Muscle layer of colon (tissue), 2 donors: Measurements from ENCODE around the gene FRYL.

ENCODE experiments used
- H3K27ac ChIP-seq: one replicate; pipeline ENCODE4 v1.7.0; 2013; ENCODE audit warnings: low read depth, mild to moderate bottlenecking, low read length, moderate library complexity
- H3K27me3 ChIP-seq, 2 donors: one replicate each; pipeline ENCODE4 v1.7.0; 2013; ENCODE audit warnings: low read length in 2 of 2, mild to moderate bottlenecking in 2 of 2; ENCODE audit not compliant: insufficient read depth in 2 of 2, control insufficient read depth in 1 of 2
- H3K36me3 ChIP-seq: one replicate; pipeline ENCODE4 v1.7.0; 2013; ENCODE audit warnings: mild to moderate bottlenecking, low read length; ENCODE audit not compliant: insufficient read depth
- H3K4me1 ChIP-seq: one replicate; pipeline ENCODE4 v1.7.0; 2013; ENCODE audit warnings: mild to moderate bottlenecking, low read length; ENCODE audit not compliant: insufficient read depth
- H3K4me3 ChIP-seq, 2 donors: one replicate each; pipeline ENCODE4 v1.7.0; 2013; ENCODE audit warnings: low read length in 2 of 2, low read depth in 1 of 2, mild to moderate bottlenecking in 1 of 2, moderate library complexity in 1 of 2
- H3K9ac ChIP-seq: one replicate; pipeline ENCODE4 v1.7.0; 2013; ENCODE audit warnings: low read length
- H3K9me3 ChIP-seq: one replicate; pipeline ENCODE4 v1.7.0; 2013; ENCODE audit warnings: mild to moderate bottlenecking, low read length
- donor health status: abdominal sarcoma.
- donor health status: Adenocarcinoma of cecum.

FRYL gene

DNA sequence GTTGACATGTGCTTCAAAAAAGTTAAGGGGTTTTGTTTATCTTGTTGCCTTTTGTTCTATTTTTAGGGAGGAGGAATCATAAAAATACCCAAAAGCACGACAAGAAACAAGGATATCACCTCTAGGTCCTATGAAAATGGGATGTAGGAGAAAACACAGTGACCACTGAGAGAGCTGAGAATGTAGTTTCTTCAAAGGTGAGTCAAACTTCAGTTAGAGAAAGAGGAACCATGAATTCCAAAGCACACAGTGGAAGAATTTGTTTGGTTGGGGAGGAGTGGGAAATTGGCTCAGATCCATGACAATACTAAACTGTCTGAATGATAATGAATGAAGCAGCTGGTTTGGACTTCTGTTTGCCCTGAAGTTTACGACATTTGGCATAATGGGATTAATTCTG is 19.1 kb upstream of the FRYL start:
- Histone ChIP-seq H3K4me1 (no peaks in the 10 kb centered on the region), H3K4me3 (no peak overlapping the region), H3K27me3 (no peaks in the 10 kb centered on the region), H3K9ac (no peak overlapping the region), H3K27ac (no peak overlapping the region), H3K9me3 (no peaks in the 10 kb centered on the region), H3K36me3 (no peaks in the 10 kb centered on the region)

DNA sequence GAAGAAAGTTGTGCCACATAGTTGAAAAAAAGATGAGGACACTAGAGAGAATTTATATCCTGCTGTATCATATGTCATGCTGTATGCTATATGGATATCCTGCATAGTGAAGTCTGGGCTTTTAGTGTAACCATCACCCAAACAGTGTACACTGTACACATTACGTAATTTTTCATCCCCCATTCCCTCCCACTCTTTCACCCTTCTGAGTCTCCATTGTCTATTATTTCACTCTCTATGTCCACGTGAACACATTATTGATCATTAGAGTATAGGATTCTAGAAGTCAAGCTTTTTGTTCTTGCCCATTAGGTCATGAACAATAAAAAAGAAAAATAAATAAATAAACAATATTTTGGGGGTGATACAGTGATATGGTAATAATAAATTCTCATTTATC is 18.0 kb upstream of the FRYL start:
- Histone ChIP-seq H3K9ac (no peak overlapping the region), H3K4me1 (no peaks in the 10 kb centered on the region)

DNA sequence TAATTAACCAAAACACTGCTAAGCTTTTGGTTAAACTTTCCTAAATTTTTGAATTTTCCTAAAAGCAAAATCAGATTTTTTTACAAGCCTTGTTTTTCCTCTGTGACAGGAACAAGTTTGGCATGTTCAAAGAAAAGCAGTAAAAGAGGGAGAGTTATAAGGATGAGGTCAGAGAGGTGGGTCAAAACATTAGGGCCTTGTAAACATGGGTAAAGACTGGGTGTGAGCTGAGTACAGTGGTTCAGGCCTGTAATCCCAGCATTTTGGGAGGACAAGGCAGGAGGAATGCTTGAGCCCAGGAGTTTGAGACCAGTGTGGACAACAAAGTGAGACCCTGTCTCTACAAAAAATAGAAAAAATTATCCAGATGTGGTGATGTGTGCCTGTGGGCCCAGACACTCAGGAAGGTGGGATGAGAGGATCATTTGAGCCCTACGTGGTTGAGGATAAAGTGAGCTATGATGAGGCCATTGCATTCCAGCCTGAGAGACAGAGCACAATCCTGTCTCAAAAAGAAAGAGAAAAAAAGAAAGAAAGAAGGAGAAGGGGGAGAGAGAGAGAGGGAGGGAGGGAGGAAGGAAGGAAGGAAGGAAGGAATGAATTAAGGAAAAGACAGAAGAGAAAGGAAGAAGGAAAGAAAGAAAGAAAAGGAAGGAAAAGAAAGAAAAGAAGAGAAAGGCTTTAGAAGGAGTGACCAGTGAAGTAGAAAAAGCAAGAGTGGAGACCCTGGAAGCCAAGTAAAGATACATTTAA is 17.0 kb upstream of the FRYL start:
- Histone ChIP-seq H3K4me1 (peaks cover 5% of the 10 kb centered on the region), H3K27ac (no peak overlapping the region), H3K27me3 (no peaks in the 10 kb centered on the region), H3K36me3 (no peaks in the 10 kb centered on the region), H3K4me3 (no peak overlapping the region), H3K9ac (no peak overlapping the region), H3K9me3 (no peaks in the 10 kb centered on the region)

More for the DNA sequence above, 18.0 kb upstream of the FRYL start:
- Histone ChIP-seq H3K27me3 (no peaks in the 10 kb centered on the region), H3K36me3 (no peaks in the 10 kb centered on the region), H3K27ac (no peak overlapping the region), H3K4me3 (no peak overlapping the region), H3K9me3 (no peaks in the 10 kb centered on the region)

DNA sequence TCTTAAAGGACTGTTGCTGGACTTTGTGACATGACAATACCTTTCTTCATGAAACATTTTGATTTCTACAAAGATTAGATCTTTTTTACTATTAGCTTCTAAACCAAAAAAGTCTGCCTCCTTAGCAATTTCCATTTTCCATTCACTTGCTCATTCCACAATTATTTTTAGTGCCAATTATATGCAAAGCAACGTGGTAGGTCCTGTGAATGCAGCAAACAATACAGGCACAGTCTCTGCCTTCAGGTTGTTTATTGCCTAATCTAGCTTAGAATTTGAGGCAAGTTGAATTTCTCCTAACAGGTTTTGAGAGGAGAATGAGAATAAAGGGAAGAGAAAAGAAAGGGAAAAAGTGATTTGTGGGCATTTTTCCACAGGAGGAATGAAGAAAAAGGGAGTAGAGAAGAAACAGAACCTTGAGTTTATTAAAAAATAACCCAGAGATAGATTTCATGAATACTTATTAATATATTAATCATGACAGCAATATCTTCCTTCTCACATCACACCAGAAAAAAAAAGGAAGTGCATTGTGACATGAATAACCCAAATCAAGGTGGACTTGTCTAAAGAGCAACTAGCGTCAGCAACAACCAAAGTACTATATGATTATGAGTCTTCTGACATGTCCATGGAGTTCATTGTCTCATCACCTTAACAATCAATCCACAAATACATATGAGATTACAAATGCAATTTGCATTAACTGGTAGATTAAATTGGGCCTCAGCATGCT is 16.3 kb upstream of the FRYL start:
- Histone ChIP-seq H3K27ac (no peak overlapping the region), H3K4me1 (peaks cover 5% of the 10 kb centered on the region)

DNA sequence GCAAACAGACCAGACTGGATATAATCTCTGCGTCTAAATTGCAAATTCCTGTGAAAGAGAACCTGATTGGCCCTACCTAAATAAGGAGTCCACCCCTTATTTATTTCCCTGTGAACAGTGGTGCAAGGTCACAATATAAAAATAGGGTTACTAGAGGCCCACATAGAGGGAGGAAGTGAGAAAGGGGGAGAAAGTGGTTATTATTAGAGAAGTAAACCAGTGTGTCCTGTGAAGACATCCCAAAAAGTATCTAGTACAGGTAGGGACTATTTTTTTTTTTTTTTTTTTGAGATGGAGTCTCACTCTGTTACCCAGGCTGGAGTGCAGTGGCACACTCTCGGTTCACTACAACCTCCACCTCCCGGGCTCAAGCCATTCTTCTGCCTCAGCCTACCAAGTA is 15.0 kb upstream of the FRYL start:
- no peaks in the 10 kb centered on the region for H3K9me3 ChIP-seq
- H3K27me3 ChIP-seq, result no peaks in the 10 kb centered on the region
- H3K4me3 ChIP-seq, result no peak overlapping the region
- H3K27ac ChIP-seq, result no peak overlapping the region
- H3K4me1 ChIP-seq, result peaks cover 5% of the 10 kb centered on the region
- no peaks in the 10 kb centered on the region for H3K36me3 ChIP-seq
- H3K9ac ChIP-seq, result no peak overlapping the region

More for the DNA sequence above, 16.3 kb upstream of the FRYL start:
- H3K27me3 ChIP-seq, result no peaks in the 10 kb centered on the region
- no peaks in the 10 kb centered on the region for H3K36me3 ChIP-seq
- no peak overlapping the region for H3K4me3 ChIP-seq
- no peak overlapping the region for H3K9ac ChIP-seq
- H3K9me3 ChIP-seq, result no peaks in the 10 kb centered on the region

DNA sequence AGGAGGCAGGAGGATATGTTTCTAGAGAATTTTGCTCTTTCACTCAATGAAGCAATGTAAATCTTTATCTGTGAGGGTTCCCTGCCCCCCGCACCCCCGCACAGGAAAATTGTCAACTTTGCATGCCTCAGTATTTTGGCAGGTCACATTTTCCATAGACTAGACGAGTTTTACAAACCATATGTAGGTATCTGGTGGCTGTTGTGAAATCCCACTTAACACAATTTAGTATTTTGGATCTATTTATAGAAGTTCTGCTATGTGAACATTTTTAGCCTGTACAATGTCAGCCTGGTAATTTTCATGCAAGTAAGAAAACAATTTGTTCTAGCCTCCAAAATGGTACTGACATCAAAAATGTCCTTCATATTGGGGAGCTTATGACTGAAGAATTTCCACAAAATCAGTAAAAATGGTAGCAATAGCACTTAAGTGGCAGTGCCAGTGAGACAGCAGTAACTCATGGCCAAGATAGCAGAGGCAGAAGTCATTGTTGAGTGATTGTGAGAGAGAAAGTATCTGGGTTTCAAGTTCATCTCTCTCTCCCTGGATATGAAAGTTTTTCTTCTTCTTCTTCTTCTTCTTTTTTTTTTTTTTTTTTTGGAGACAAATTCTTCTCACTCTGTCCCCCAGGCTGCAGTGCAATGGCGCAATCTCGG is 12.4 kb upstream of the FRYL start:
- Histone ChIP-seq H3K36me3 (no peaks in the 10 kb centered on the region), H3K9me3 (no peaks in the 10 kb centered on the region), H3K4me1 (peaks cover 5% of the 10 kb centered on the region), H3K9ac (no peak overlapping the region), H3K27me3 (no peaks in the 10 kb centered on the region), H3K4me3 (no peak overlapping the region), H3K27ac (no peak overlapping the region)

DNA sequence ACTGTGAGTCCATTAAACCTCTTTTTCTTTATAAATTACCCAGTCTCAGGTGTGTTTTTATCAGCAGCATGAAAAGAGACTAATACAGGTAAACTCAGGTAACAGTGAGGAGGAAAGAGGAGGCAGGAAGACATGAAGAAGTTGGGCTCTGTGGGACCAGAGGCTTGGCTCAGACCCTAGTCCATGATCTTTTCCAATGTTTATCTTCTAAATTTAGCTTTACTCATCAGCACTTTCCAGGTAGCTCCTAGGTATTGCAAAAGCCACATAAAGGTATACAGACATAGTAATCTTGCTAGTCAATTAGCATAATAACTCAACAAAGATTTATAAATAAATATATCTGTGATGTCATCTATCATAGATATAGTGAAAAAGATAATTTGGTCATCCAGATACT is 11.2 kb upstream of the FRYL start:
- Histone ChIP-seq H3K9me3 (no peaks in the 10 kb centered on the region), H3K4me1 (peaks cover 5% of the 10 kb centered on the region), H3K27ac (no peak overlapping the region), H3K36me3 (no peaks in the 10 kb centered on the region), H3K4me3 (no peak overlapping the region), H3K27me3 (no peaks in the 10 kb centered on the region), H3K9ac (no peak overlapping the region)

DNA sequence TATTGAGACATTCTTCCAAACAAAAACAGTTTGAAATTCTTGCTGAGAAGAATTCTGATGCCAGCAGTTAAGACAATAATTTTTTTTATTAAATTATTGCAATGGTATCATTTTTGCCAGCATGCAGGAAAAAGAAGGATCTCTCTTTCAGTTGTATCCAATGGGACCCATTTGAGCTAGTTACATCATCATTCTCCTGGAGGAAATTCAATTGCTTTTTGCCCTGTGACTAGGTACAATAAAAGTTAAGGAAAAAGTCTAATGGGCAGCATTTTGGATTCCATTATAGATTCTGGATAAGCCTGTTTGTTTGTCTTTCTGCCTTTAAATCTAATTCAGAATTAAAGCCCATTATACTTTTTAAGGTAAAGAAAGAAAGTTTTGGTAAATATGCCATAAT is 10.5 kb upstream of the FRYL start:
- Histone ChIP-seq H3K27ac (no peak overlapping the region), H3K4me3 (no peak overlapping the region), H3K4me1 (peaks cover 5% of the 10 kb centered on the region), H3K9me3 (no peaks in the 10 kb centered on the region), H3K9ac (no peak overlapping the region), H3K36me3 (no peaks in the 10 kb centered on the region), H3K27me3 (no peaks in the 10 kb centered on the region)

DNA sequence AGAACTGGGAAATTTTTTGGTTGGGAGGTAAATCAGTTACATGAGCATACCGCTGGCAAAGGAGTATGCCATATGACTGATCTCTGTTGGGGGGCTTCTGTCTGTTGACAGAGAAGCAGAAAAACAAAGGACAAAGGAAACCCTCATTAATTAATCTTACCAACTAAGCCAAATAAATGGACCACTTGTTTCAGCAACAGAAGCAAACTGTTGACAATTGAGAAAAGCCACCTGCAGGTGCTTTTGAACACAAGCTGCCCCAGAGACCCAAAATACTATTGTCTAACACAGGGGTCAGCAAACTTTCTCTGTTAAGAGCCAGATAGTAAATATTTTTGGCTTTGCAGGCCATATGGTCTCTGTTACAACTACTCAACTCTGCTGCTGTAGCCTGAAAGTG is 7.0 kb upstream of the FRYL start:
- no peak overlapping the region for H3K27ac ChIP-seq
- H3K9me3 ChIP-seq, result no peaks in the 10 kb centered on the region
- no peak overlapping the region for H3K4me3 ChIP-seq
- H3K27me3 ChIP-seq, result no peaks in the 10 kb centered on the region
- H3K36me3 ChIP-seq, result no peaks in the 10 kb centered on the region
- no peak overlapping the region for H3K9ac ChIP-seq
- H3K4me1 ChIP-seq, result no peaks in the 10 kb centered on the region

DNA sequence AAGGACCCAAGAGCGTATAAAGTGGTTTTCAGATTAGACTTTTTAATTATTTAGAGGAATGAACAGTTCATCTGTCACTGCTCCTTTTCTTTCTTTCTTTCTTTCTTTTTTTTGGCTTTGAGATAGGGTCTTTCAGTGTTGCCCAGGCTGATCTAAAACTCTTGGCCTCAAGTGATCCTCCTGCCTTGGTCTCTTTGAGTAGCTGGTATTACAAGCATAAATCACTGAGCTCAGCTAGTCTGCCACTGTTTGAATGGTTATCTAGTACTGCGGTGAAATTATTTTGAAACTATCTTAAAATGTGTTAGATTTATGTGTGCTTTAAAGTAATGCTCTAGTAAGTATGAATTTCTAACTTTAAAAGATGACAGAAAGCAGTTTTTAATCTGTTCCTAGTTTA is 6.5 kb upstream of the FRYL start:
- Histone ChIP-seq H3K9ac (no peak overlapping the region), H3K27ac (no peak overlapping the region), H3K9me3 (no peaks in the 10 kb centered on the region), H3K4me3 (no peak overlapping the region), H3K4me1 (peaks cover under 1% of the 10 kb centered on the region), H3K36me3 (no peaks in the 10 kb centered on the region), H3K27me3 (no peaks in the 10 kb centered on the region)

DNA sequence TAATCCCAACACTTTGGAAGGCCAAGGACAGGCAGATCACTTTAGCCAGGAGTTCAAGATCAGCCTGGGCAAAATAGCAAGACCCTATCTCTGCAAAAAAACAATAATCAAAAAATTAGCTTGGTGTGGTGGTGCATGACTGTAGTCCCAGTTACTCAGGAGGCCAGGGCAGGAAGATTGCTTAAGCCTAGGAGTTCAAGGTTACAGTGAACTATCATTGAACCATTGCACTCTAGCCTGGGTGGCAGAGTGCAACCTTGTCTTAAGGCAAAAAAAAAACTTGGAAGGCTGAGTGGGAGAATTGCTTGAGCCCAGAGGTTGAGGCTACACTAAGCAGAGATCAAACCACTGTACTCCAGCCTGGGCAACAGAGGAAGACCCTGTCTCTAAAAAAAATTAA is 5.2 kb upstream of the FRYL start:
- Histone ChIP-seq H3K36me3 (no peaks in the 10 kb centered on the region), H3K4me1 (peaks cover 8% of the 10 kb centered on the region), H3K9me3 (no peaks in the 10 kb centered on the region), H3K4me3 (no peak overlapping the region), H3K27ac (no peak overlapping the region), H3K9ac (no peak overlapping the region), H3K27me3 (no peaks in the 10 kb centered on the region)
